Thoracic aorta (tissue), 2 donors: Measurements from ENCODE around the gene TNS3. TPM values are rescaled to one million over a fixed set of nuclear protein-coding genes. Genes with fewer than 3 reads are reported as not detected.

Experiments
- ATAC-seq: fragments of 150-250 bp; one replicate; pipeline ENCODE4 v1.8.0; 2017; ENCODE audit warnings: low read depth; ENCODE audit not compliant: insufficient number of reproducible peaks, low FRiP score
- DNase-seq: peaks from one replicate; pipeline ENCODE4 v3.0.0-alpha.2; 2020; ENCODE audit warnings: low spot score
- H3K27ac ChIP-seq, 2 donors: fragments of 200-600 bp; sonication (generic); 1 replicate in 1 of 2; 2 replicates in 1 of 2; pipeline ENCODE4 v1.5.1; 2016; ENCODE audit warnings: mild to moderate bottlenecking in 2 of 2, moderate library complexity in 2 of 2
- H3K27me3 ChIP-seq: fragments of 200-600 bp; sonication (generic); replicated peaks from 2 replicates; pipeline ENCODE4 v1.6.0; 2016; ENCODE audit warnings: mild to moderate bottlenecking; ENCODE audit not compliant: insufficient read depth
- H3K36me3 ChIP-seq: fragments of 200-600 bp; sonication (generic); one replicate; pipeline ENCODE4 v1.5.1; 2016
- H3K4me1 ChIP-seq, 2 donors: fragments of 200-600 bp; sonication (generic); 1 replicate in 1 of 2; 2 replicates in 1 of 2; pipeline versions ENCODE4 v1.5.1 to v1.6.0; 2016; ENCODE audit warnings: low read depth in 2 of 2, mild to moderate bottlenecking in 1 of 2; ENCODE audit not compliant: control insufficient read depth in 1 of 2
- H3K4me3 ChIP-seq: fragments of 200-600 bp; sonication (generic); 2 replicates; pipeline ENCODE4 v1.5.1; 2016; ENCODE audit warnings: mild to moderate bottlenecking
- H3K9me3 ChIP-seq: fragments of 200-600 bp; sonication (generic); 2 replicates; pipeline ENCODE4 v1.5.1; 2016
- total RNA-seq, 2 donors: library from RNA; depleted of rRNA; stranded (reverse); fragments of >200 nt; gene quantifications; one replicate each; pipeline versions ENCODE4 v1.1.0 to v1.2.3, GENCODE V29; 2016
- TF ChIP-seq, protein P1 (sequence below): fragments of 200-600 bp; sonication (generic); IDR thresholded peaks from one replicate; pipeline ENCODE4 v1.5.1; 2019; ENCODE audit warnings: antibody characterized with exemption

The TNS3 gene
- total RNA-seq, 2 donors from 2014 or later, result 138 to 151 TPM

DNA sequence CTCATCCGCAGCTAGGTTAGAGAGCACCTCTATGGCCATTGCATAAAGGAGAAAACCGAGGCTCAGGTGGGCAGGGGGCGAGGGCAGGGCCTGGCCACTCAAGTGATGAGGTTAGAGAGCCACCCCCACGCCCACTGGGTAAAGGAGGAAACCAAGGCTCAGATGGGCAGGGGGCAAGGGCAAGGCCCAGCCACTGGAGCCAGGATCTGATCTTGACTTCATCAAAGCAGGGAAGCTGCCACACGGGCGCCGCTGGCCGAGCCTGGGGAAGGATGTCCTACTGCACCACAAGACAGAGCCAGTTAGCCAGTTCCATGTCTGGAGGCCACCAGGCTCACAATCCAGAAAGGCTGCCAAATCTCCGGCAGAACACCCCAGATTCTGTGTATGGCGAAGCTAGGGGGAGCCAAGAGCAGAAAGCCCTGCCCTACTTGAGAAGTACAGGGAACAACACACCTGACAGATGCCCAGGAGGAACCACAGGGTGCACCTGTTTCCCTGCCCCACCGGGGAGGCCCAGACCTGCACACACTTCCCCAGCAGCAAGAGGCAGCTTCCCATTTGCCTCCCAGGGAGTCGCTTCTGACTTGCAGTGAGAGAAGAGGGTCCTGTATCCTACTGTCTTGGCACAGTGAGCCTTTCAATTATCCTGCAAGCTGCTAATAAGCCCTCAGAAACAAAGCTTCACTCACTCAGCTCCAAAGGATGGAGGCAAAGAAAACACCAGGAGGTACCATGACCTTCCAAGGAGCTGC lies 101.9 kb downstream of the TNS3 start:
- TF ChIP-seq, protein P1, sequence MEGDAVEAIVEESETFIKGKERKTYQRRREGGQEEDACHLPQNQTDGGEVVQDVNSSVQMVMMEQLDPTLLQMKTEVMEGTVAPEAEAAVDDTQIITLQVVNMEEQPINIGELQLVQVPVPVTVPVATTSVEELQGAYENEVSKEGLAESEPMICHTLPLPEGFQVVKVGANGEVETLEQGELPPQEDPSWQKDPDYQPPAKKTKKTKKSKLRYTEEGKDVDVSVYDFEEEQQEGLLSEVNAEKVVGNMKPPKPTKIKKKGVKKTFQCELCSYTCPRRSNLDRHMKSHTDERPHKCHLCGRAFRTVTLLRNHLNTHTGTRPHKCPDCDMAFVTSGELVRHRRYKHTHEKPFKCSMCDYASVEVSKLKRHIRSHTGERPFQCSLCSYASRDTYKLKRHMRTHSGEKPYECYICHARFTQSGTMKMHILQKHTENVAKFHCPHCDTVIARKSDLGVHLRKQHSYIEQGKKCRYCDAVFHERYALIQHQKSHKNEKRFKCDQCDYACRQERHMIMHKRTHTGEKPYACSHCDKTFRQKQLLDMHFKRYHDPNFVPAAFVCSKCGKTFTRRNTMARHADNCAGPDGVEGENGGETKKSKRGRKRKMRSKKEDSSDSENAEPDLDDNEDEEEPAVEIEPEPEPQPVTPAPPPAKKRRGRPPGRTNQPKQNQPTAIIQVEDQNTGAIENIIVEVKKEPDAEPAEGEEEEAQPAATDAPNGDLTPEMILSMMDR, result no peak
- H3K36me3 ChIP-seq, result no peaks in the 10 kb centered on the region
- H3K9me3 ChIP-seq, result no peaks in the 10 kb centered on the region
- no peak for DNase-seq
- H3K4me1 ChIP-seq, result peaks cover 45 to 97% of the 10 kb centered on the region in 2 donors
- H3K27me3 ChIP-seq, result no peaks in the 10 kb centered on the region
- H3K4me3 ChIP-seq, result no peak overlapping the region
- no peak for ATAC-seq
- peak overlapping the region in 1 of 2 donors; percentile 4 for H3K27ac ChIP-seq

DNA sequence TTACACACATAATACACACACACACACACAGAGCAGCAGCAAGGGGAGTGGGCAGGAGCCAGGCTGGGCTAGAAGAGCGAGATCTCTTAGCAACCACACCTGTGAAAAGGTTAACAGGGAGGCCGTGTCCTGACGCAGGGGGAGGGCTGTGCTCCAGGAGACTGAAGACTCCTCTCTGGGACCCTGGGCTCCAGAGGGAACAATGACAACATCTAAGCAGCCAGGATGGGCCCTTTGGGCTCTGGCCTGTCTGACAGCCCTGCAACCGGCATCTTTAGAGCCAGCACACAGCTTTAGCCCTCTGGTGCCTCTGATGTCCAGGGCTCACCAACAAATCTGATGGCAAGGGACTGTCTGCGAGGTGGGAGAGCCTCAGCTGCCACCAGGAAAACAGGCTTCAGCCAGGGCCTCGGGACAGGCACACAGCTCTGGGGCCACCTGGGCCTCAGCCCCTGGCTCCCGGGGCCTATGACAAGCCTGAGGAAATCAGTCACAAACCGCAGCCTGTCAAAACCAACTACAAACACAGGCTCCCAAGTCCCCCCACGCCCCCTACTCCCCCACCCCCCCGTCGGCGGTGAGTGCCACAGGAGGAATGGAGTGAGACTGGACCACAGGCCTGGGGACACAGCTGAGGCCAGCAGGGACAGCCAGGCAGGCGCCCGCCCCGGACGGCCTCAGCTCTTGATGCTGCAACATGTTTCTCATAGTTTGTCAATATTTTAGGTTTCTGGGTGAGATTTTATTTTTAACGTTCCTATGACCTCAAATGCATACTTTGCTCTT lies 102.8 kb downstream of the TNS3 start:
- no peaks in the 10 kb centered on the region for H3K9me3 ChIP-seq
- H3K27me3 ChIP-seq, result no peaks in the 10 kb centered on the region
- TF ChIP-seq, protein P1, result no peak
- DNase-seq (no peak), ATAC-seq (no peak)
- H3K4me1 ChIP-seq, result peaks cover 45 to 96% of the 10 kb centered on the region in 2 donors
- no peak overlapping the region for H3K27ac ChIP-seq
- H3K36me3 ChIP-seq, result no peaks in the 10 kb centered on the region
- H3K4me3 ChIP-seq, result no peak overlapping the region

DNA sequence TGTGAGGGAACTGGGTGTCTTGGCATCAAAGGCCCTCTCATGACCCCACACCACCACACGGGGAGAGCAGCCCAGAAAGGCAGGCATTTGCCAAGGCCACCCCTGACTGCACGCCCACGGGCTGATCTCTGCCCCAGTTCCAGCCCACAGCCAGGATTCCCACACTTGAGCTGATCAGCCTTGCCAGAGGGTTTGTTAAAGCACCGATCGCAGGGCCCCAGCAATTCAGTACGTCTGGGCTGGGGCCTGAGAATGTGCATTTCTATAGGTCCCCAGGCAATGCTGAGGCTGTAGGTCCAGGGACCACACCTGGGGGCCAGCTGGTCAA lies 103.9 kb downstream of the TNS3 start:
- Histone ChIP-seq H3K27ac (peak overlapping the region in 1 of 2 donors; percentile 4), H3K4me1 (peaks cover 41 to 84% of the 10 kb centered on the region in 2 donors), H3K27me3 (no peaks in the 10 kb centered on the region), H3K9me3 (no peaks in the 10 kb centered on the region), H3K4me3 (no peak overlapping the region), H3K36me3 (no peaks in the 10 kb centered on the region)
- ATAC-seq (no peak), DNase-seq (no peak)
- TF ChIP-seq, protein P1, result no peak

DNA sequence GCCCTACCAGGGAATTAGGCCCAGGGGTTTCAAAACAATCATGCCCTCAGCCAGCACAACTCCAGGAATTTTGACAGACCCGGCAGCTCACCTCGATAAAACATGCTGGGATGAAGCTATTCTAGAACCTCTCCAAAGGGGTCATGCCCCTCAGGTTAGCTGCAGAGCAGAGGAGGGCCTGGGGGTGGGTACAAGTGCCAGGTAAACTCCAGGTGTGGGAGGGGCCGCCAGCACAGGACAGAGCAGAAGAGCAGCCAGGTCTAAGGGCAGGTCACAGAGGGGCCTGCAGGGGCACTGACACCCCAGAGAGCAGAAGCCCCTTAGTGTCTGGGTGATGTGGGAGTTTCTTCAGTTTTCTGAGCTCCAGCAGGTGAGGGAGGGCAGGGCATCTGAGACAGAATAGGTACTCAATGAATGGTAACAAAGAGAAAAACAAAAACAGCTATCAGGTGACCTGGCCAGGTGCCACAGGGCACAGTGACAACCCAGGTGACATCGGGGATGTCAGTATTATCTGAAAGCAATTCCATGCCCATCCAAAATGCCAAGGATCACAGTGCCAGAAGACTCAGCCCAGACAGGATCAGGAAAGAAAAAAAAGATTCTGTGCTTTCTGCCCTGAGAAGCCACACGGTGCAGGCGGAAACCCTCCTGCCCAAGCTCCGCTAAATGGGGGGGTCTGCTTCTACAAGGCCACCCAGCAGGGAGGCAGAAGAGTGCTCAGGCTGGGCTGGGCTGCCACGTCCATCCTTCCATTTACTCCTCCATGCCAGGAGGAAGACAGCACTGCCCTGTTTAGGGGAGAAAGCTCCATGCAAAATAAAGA lies 104.5 kb downstream of the TNS3 start:
- H3K27me3 ChIP-seq, result no peaks in the 10 kb centered on the region
- H3K36me3 ChIP-seq, result no peaks in the 10 kb centered on the region
- peak overlapping the region in 1 of 2 donors; percentile 4 for H3K27ac ChIP-seq
- TF ChIP-seq, protein P1, result no peak
- ATAC-seq (no peak), DNase-seq (no peak)
- peaks cover 36 to 79% of the 10 kb centered on the region in 2 donors for H3K4me1 ChIP-seq
- H3K4me3 ChIP-seq, result no peak overlapping the region
- H3K9me3 ChIP-seq, result no peaks in the 10 kb centered on the region

DNA sequence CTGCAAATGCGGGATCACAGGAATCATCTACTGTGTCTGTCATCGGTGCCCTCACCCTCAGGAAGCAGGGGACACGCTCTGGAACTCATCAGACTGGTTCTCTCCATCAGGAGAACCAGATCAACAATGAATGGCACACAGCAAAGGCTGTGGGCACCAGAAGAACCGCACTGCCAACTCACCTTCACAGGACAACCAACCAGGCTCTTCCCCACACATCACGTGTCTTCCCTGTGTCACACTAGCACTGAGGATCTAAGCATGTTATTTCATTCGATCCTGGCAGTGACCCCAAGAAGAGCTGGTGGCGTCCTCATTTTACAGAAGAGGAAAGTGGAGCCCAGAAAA lies 106.1 kb downstream of the TNS3 start:
- Histone ChIP-seq H3K4me3 (no peak overlapping the region), H3K27me3 (no peaks in the 10 kb centered on the region), H3K4me1 (peaks cover 26 to 75% of the 10 kb centered on the region in 2 donors), H3K9me3 (no peaks in the 10 kb centered on the region), H3K36me3 (no peaks in the 10 kb centered on the region), H3K27ac (peak overlapping the region; percentile 50 to 56)
- TF ChIP-seq, protein P1, result no peak
- no peak for ATAC-seq
- DNase-seq, result no peak
